Testis (tissue), 3 donors: ENCODE data around the gene COL1A2. TPM values are rescaled to one million over a fixed set of nuclear protein-coding genes. Genes with fewer than 3 reads are reported as not detected.

Source experiments
- DNase-seq: peaks from one replicate; pipeline ENCODE4 v3.0.0-alpha.2; 2019
- H3K27ac ChIP-seq, 2 donors: fragments of 200-600 bp; sonication (generic); one replicate each; pipeline ENCODE4 v1.5.1; 2019
- H3K27me3 ChIP-seq: fragments of 200-600 bp; sonication (generic); one replicate; pipeline ENCODE4 v1.5.1; 2019
- H3K36me3 ChIP-seq: fragments of 200-600 bp; sonication (generic); one replicate; pipeline ENCODE4 v1.5.1; 2017; ENCODE audit warnings: low read depth; ENCODE audit errors: missing control alignments
- H3K4me1 ChIP-seq: fragments of 200-600 bp; sonication (generic); one replicate; pipeline ENCODE4 v1.5.1; 2019
- H3K4me3 ChIP-seq, 2 donors: fragments of 200-600 bp; sonication (generic); one replicate each; pipeline ENCODE4 v1.5.1; 2017 to 2019
- H3K9me3 ChIP-seq: fragments of 200-600 bp; sonication (generic); one replicate; pipeline ENCODE4 v1.5.1; 2017
- POLR2A ChIP-seq: fragments of 450-650 bp; IDR thresholded peaks from one replicate; pipeline ENCODE4 v1.6.1; 2017; ENCODE audit warnings: antibody characterized with exemption, mild to moderate bottlenecking, moderate library complexity
- WGBS, 2 donors: methylation state at CpG; one replicate each; pipeline ENCODE4 v1.1.5; 2018; 5-methylcytosine and 5-hydroxymethylcytosine counted together
- intact Hi-C: fragments of 100-400 bp; cut with DNase I; formaldehyde crosslinking; loops from one replicate; pipeline ENCODE4 v1.15.1; 2023; ENCODE audit warnings: low total_unique reads
- polyA plus RNA-seq: library from polyadenylated mRNA; stranded (reverse); fragments of 350-450 nt; fragmentation: Illumina TruSeq; extraction: RNeasy Lipid Tissue Mini Kit (QIAGEN cat#74804); gene quantifications from one replicate; pipeline ENCODE4 v1.2.3, GENCODE V29; 2014; ENCODE audit warnings: low read depth, low replicate concordance; ENCODE audit not compliant: insufficient read depth
- total RNA-seq, 2 donors: library from RNA; depleted of rRNA; stranded (reverse); fragments of >200 nt; gene quantifications; one replicate each; pipeline ENCODE4 v1.2.3, GENCODE V29; 2016
- TF ChIP-seq, protein P1 (sequence below), 3 experiments: fragments of 450-650 bp in 2 of 3; fragments of 200-600 bp in 1 of 3; sonication (generic) in 1 of 3; IDR thresholded peaks; one replicate each; pipeline ENCODE4 v1.5.1; 2016 to 2019; ENCODE audit warnings: antibody characterized with exemption in 3 of 3, mild to moderate bottlenecking in 2 of 3, moderate library complexity in 1 of 3

The COL1A2 gene
- total and polyA plus RNA-seq, 3 donors from 2014 or later = 465 to 979 (median 866) TPM

GRCh38 chr7:94367949-94368348, 26.7 kb upstream of the COL1A2 start:
- H3K4me3 ChIP-seq = no peak overlapping the region
- intact Hi-C loops = no loop called here
- peaks cover 32% of the 10 kb centered on the region for H3K4me1 ChIP-seq
- TF ChIP-seq, protein P1, sequence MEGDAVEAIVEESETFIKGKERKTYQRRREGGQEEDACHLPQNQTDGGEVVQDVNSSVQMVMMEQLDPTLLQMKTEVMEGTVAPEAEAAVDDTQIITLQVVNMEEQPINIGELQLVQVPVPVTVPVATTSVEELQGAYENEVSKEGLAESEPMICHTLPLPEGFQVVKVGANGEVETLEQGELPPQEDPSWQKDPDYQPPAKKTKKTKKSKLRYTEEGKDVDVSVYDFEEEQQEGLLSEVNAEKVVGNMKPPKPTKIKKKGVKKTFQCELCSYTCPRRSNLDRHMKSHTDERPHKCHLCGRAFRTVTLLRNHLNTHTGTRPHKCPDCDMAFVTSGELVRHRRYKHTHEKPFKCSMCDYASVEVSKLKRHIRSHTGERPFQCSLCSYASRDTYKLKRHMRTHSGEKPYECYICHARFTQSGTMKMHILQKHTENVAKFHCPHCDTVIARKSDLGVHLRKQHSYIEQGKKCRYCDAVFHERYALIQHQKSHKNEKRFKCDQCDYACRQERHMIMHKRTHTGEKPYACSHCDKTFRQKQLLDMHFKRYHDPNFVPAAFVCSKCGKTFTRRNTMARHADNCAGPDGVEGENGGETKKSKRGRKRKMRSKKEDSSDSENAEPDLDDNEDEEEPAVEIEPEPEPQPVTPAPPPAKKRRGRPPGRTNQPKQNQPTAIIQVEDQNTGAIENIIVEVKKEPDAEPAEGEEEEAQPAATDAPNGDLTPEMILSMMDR (IDR thresholded peaks at IDR 0.05) = no peak
- TF ChIP-seq POLR2A = no peak
- no peaks in the 10 kb centered on the region for H3K9me3 ChIP-seq
- no peaks in the 10 kb centered on the region for H3K27me3 ChIP-seq
- no peak for DNase-seq
- no peaks in the 10 kb centered on the region for H3K36me3 ChIP-seq
- H3K27ac ChIP-seq = peak overlapping the region; percentile 36 to 77
- 43 to 56% methylated on average over 2 of the region's 2 CpGs for WGBS, 2 donors

GRCh38 chr7:94368371-94368791, 26.3 kb upstream of the COL1A2 start:
- Histone ChIP-seq H3K36me3 (no peaks in the 10 kb centered on the region), H3K27me3 (no peaks in the 10 kb centered on the region), H3K4me1 (peaks cover 32% of the 10 kb centered on the region), H3K27ac (peak overlapping the region; percentile 36 to 77), H3K4me3 (no peak overlapping the region), H3K9me3 (no peaks in the 10 kb centered on the region)
- TF ChIP-seq, protein P1 (IDR thresholded peaks at IDR 0.05) = no peak
- WGBS, 2 donors = 37 to 42% methylated on average over 5 of the region's 5 CpGs
- intact Hi-C loops = no loop called here
- no peak for DNase-seq

DNA sequence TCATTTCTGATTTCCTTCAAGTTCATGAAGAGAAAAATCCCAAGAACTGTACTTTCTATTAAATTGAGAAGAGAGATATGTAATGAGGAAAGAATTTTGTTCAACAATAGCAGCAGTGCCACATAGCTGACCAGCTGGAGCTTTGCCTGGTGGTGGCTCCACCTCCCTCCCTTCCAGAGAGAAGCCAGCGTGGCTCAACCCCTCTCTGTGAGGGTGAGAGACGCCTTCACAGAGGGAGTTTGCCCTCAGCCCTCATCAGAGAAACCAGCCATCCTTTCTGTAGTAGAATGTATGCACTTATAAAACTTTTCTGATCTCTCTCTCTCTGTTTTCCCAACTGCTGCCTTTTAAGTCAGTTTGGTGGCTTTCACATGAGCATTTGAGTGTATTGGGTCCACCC, 20.5 kb upstream of the COL1A2 start:
- H3K4me3 ChIP-seq = no peak overlapping the region
- peak overlapping the region; percentile 81 to 84 for H3K27ac ChIP-seq
- peaks cover 34% of the 10 kb centered on the region for H3K4me1 ChIP-seq
- no peaks in the 10 kb centered on the region for H3K36me3 ChIP-seq
- no peaks in the 10 kb centered on the region for H3K27me3 ChIP-seq
- H3K9me3 ChIP-seq = no peaks in the 10 kb centered on the region
- WGBS, 2 donors = 21 to 31% methylated on average over 2 of the region's 2 CpGs
- intact Hi-C loops = no loop called here
- DNase-seq = peak; percentile 91
- TF ChIP-seq, protein P1 (IDR thresholded peaks at IDR 0.05) = no peak
- TF ChIP-seq POLR2A = no peak

- DNase-seq = peak; percentile 84
- Histone ChIP-seq H3K4me3 (peak overlapping the region in 1 of 2 donors; percentile 9), H3K9me3 (no peaks in the 10 kb centered on the region), H3K27ac (peak overlapping the region; percentile 81 to 84), H3K4me1 (peaks cover 34% of the 10 kb centered on the region), H3K27me3 (no peaks in the 10 kb centered on the region), H3K36me3 (no peaks in the 10 kb centered on the region)
- 33 to 43% methylated on average over 5 of the region's 5 CpGs for WGBS, 2 donors
- intact Hi-C loops = no loop called here
- TF ChIP-seq, protein P1 (IDR thresholded peaks at IDR 0.05) = no peak
- no peak for TF ChIP-seq POLR2A
These were observed 19.8 kb upstream of the COL1A2 start for GRCh38 chr7:94374721-94375566.
